ENCODE results near the gene CDT1.

Gene CDT1

GRCh38 chr16:88792078-88792550, 11.5 kb upstream of the CDT1 start:
- Histone ChIP-seq H3K4me3 (ENCODE audit: low read depth, low read length) (no peak overlapping the region), H3K36me3 (replicated peaks) (no peaks in the 10 kb centered on the region), H3K27me3 (replicated peaks) (no peaks in the 10 kb centered on the region), H3K27ac (no peak overlapping the region)
- DNase-seq, result no peak
- TF ChIP-seq, protein P1, sequence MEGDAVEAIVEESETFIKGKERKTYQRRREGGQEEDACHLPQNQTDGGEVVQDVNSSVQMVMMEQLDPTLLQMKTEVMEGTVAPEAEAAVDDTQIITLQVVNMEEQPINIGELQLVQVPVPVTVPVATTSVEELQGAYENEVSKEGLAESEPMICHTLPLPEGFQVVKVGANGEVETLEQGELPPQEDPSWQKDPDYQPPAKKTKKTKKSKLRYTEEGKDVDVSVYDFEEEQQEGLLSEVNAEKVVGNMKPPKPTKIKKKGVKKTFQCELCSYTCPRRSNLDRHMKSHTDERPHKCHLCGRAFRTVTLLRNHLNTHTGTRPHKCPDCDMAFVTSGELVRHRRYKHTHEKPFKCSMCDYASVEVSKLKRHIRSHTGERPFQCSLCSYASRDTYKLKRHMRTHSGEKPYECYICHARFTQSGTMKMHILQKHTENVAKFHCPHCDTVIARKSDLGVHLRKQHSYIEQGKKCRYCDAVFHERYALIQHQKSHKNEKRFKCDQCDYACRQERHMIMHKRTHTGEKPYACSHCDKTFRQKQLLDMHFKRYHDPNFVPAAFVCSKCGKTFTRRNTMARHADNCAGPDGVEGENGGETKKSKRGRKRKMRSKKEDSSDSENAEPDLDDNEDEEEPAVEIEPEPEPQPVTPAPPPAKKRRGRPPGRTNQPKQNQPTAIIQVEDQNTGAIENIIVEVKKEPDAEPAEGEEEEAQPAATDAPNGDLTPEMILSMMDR (IDR thresholded peaks at IDR 0.05; ENCODE audit: low read depth, low read length, missing control alignments), result no peak
- in situ Hi-C loops (cut with HindIII; ENCODE audit: low pct_ligation_motif_present, low sequenced_read_pairs), result no loop called here

DNA sequence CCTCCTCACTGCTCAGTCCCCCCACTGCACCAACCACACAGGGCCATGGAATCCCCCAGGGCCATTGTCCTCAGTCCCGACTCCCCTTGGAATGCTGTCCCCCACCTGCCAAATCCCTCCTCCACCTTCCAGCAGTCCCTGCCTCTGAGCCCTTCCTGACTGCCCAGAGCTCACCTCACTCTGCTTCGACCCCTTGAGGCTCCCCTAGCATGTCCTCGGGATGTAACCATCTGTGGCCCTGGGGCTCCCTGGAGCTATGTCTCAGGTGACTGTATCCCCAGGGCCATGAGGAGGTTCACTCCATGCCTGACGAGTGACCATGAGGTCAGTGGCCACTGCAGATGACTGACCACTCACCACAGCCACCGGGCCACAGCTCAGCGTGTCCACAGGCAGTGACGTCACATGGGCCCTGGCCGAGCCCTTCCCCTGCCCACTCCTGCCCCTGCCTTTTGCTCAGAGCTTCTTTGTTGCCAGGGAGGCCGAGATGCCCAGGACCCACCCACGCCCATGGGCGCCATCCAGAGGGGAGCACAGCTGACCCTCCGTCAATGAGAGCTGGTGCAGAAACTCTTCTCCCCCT, 10.8 kb upstream of the CDT1 start:
- H3K27me3 ChIP-seq (replicated peaks), result no peaks in the 10 kb centered on the region
- H3K36me3 ChIP-seq (replicated peaks), result no peaks in the 10 kb centered on the region
- TF ChIP-seq, protein P1 (IDR thresholded peaks at IDR 0.05; ENCODE audit: low read depth, low read length, missing control alignments), result no peak
- in situ Hi-C loops (cut with HindIII; ENCODE audit: low pct_ligation_motif_present, low sequenced_read_pairs), result no loop called here
- DNase-seq, result no peak
- no peak overlapping the region for H3K27ac ChIP-seq
- no peak overlapping the region for H3K4me3 ChIP-seq (ENCODE audit: low read depth, low read length)

DNA sequence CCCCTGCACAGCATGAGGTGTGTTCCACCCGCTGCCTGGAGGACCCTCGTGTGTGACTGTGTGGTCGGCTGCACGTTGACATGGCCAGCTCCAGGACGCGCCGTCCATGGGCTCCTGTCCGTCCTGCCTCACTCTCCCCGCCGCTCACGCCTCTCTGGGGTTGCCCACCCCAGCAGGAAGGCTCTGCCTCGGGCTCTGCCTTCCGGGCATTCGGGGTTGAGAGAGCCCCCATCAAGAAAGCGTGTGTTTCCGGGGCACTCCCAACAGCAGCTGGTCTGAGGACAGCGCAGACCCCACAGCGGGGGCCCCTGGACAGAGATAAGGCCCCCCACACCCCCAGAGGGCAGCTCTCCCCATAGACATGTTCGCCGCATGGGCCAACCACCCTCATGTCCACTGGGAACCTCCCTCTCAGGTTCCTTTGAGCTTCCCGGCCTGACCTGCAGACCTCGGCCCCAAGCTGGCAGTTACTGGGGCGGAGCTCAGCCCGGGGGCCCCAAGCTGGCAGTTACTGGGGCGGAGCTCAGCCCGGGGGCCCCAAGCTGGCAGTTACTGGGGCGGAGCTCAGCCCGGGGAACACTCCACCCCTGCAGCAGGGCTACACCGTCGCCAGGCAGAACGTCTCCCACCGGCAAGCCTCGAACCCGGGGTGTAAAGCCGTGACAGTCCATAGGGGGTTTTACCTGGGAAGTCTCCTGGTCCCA, 10.2 kb upstream of the CDT1 start:
- no peak overlapping the region for H3K4me3 ChIP-seq (ENCODE audit: low read depth, low read length)
- no peaks in the 10 kb centered on the region for H3K27me3 ChIP-seq (replicated peaks)
- H3K27ac ChIP-seq, result no peak overlapping the region
- H3K36me3 ChIP-seq (replicated peaks), result no peaks in the 10 kb centered on the region
- TF ChIP-seq, protein P1 (IDR thresholded peaks at IDR 0.05; ENCODE audit: low read depth, low read length, missing control alignments), result no peak
- DNase-seq, result no peak
- in situ Hi-C loops (cut with HindIII; ENCODE audit: low pct_ligation_motif_present, low sequenced_read_pairs), result no loop called here

DNA sequence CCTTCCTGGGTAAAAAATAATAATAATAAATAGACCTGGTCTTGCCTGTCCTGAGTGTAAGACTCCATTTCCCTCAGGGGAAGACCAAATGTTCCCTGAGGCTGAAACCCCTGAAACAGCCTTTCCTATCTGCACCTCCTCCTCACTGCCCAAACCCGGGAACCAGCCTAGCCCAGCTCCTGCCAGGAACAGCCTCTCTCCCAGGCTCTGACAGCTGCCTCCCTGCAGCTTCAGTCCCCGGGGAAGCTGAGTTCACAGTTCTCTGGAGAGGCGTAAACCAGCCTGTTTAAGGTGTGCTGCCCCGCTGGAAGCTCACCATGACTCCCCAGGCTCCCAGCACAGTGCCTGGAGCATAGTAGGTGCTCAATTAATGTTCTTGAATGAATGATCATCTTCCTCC, 7.3 kb upstream of the CDT1 start:
- in situ Hi-C loops (cut with HindIII; ENCODE audit: low pct_ligation_motif_present, low sequenced_read_pairs), result no loop called here
- TF ChIP-seq, protein P1 (IDR thresholded peaks at IDR 0.05; ENCODE audit: low read depth, low read length, missing control alignments), result no peak
- H3K27ac ChIP-seq, result no peak overlapping the region

GRCh38 chr16:88798073-88798472, 5.5 kb upstream of the CDT1 start:
- in situ Hi-C loops (cut with HindIII; ENCODE audit: low pct_ligation_motif_present, low sequenced_read_pairs), result no loop called here
- H3K4me3 ChIP-seq (ENCODE audit: low read depth, low read length), result no peak overlapping the region
- H3K27me3 ChIP-seq (replicated peaks), result no peaks in the 10 kb centered on the region
- DNase-seq, result no peak
- H3K27ac ChIP-seq, result no peak overlapping the region
- TF ChIP-seq, protein P1 (IDR thresholded peaks at IDR 0.05; ENCODE audit: low read depth, low read length, missing control alignments), result no peak
- no peaks in the 10 kb centered on the region for H3K36me3 ChIP-seq (replicated peaks)

More for the DNA sequence above, 7.3 kb upstream of the CDT1 start:
- Histone ChIP-seq H3K27me3 (replicated peaks) (no peaks in the 10 kb centered on the region), H3K36me3 (replicated peaks) (no peaks in the 10 kb centered on the region), H3K4me3 (ENCODE audit: low read depth, low read length) (no peak overlapping the region)
- DNase-seq, result no peak
